HEK293 (cell line): ENCODE results near the gene SLC38A7.

ENCODE experiments used
- CTCF ChIA-PET: fragments of 350-600 bp; formaldehyde crosslinking; extraction: SDS; loops from one replicate; lab custom pipeline; 2021; ENCODE audit warnings: antibody characterized with exemption; lab: Yijun Ruan, JAX
- POLR2A ChIA-PET: fragments of 300-600 bp; formaldehyde crosslinking; extraction: SDS; loops from one replicate; lab custom pipeline; 2020; ENCODE audit warnings: antibody characterized with exemption, inconsistent platforms; lab: Yijun Ruan, JAX
- H3K27ac ChIP-seq: fragments of 200-500 bp; sonication (Bioruptor generic); 2 replicates; pipeline ENCODE4 v1.5.1; 2014; ENCODE audit warnings: low read depth, low read length, control low read depth, inconsistent platforms; ENCODE audit errors: extremely low read depth
- H3K36me3 ChIP-seq, 2 experiments: fragments of 200-500 bp in 1 of 2; sonication (Bioruptor generic) in 1 of 2; 1 replicate in 1 of 2; 2 replicates in 1 of 2; pipeline ENCODE4 v1.5.1; 2014 to 2017; ENCODE audit warnings: inconsistent platforms in 2 of 2, low read length in 2 of 2; ENCODE audit not compliant: control insufficient read depth in 2 of 2, insufficient read depth in 1 of 2
- H3K4me1 ChIP-seq: fragments of 200-500 bp; sonication (Bioruptor generic); 2 replicates; pipeline ENCODE4 v1.5.1; 2014; ENCODE audit warnings: mild to moderate bottlenecking, low read length, inconsistent platforms; ENCODE audit not compliant: control insufficient read depth, insufficient read depth
- H3K4me3 ChIP-seq: 2 replicates; pipeline ENCODE4 v1.5.1; 2011; ENCODE audit warnings: low read depth, mild to moderate bottlenecking, control low read depth, low read length, moderate library complexity
- H3K9me3 ChIP-seq: fragments of 200-500 bp; sonication (Bioruptor generic); 2 replicates; pipeline ENCODE4 v1.5.1; 2014; ENCODE audit warnings: low read depth, low read length, inconsistent platforms; ENCODE audit not compliant: control insufficient read depth, insufficient read depth
- GLI4 ChIP-seq: fragments of 450-650 bp; formaldehyde crosslinking; IDR thresholded peaks from 2 replicates; pipeline ENCODE4 v1.5.1; 2016; ENCODE audit warnings: missing biosample characterization, missing genetic modification characterization
- HOXC10 ChIP-seq: sonication (generic); formaldehyde crosslinking; IDR thresholded peaks from 2 replicates; pipeline ENCODE4 v1.8.1; 2023; ENCODE audit warnings: mild to moderate bottlenecking, missing genetic modification reagents
- IKZF3 ChIP-seq: fragments of 450-650 bp; IDR thresholded peaks from 2 replicates; pipeline ENCODE4 v1.5.0; 2018; ENCODE audit warnings: missing biosample characterization, mild to moderate bottlenecking, missing genetic modification characterization, moderate library complexity
- KLF1 ChIP-seq: fragments of 450-650 bp; formaldehyde crosslinking; IDR thresholded peaks from 2 replicates; pipeline ENCODE4 v1.5.1; 2016; ENCODE audit warnings: missing biosample characterization, missing genetic modification characterization
- KLF8 ChIP-seq: fragments of 450-650 bp; formaldehyde crosslinking; IDR thresholded peaks from 2 replicates; pipeline ENCODE4 v1.5.1; 2016; ENCODE audit warnings: missing biosample characterization, missing genetic modification characterization
- PRDM6 ChIP-seq: fragments of 450-650 bp; formaldehyde crosslinking; IDR thresholded peaks from 2 replicates; pipeline ENCODE4 v1.5.1; 2017; ENCODE audit warnings: missing biosample characterization, missing genetic modification characterization
- SP7 ChIP-seq: fragments of 450-650 bp; formaldehyde crosslinking; IDR thresholded peaks from 2 replicates; pipeline ENCODE4 v1.5.1; 2016; ENCODE audit warnings: missing biosample characterization, missing genetic modification characterization
- ZBTB48 ChIP-seq: fragments of 450-650 bp; formaldehyde crosslinking; IDR thresholded peaks from 2 replicates; pipeline ENCODE4 v1.5.1; 2016; ENCODE audit warnings: missing biosample characterization, missing genetic modification characterization
- ZNF148 ChIP-seq: fragments of 450-650 bp; formaldehyde crosslinking; IDR thresholded peaks from 2 replicates; pipeline ENCODE4 v1.5.0; 2017; ENCODE audit warnings: missing biosample characterization, missing genetic modification characterization, borderline replicate concordance
- ZNF169 ChIP-seq: fragments of 450-650 bp; formaldehyde crosslinking; IDR thresholded peaks from 2 replicates; pipeline ENCODE4 v1.5.1; 2016; ENCODE audit warnings: missing biosample characterization, missing genetic modification characterization
- ZNF214 ChIP-seq: fragments of 450-650 bp; formaldehyde crosslinking; IDR thresholded peaks from 2 replicates; pipeline ENCODE4 v1.5.1; 2017; ENCODE audit warnings: missing biosample characterization, mild to moderate bottlenecking, missing genetic modification characterization, borderline replicate concordance
- ZNF248 ChIP-seq: fragments of 450-650 bp; formaldehyde crosslinking; IDR thresholded peaks from 2 replicates; pipeline ENCODE4 v1.5.1; 2017; ENCODE audit warnings: missing biosample characterization, missing genetic modification characterization
- ZNF335 ChIP-seq: fragments of 450-650 bp; formaldehyde crosslinking; conservative IDR thresholded peaks from 2 replicates; pipeline ENCODE4 v1.5.1; 2016; ENCODE audit warnings: missing biosample characterization, missing genetic modification characterization
- ZNF513 ChIP-seq: fragments of 450-650 bp; IDR thresholded peaks from 2 replicates; pipeline ENCODE4 v1.5.1; 2018; ENCODE audit warnings: missing biosample characterization, missing genetic modification characterization
- ZNF561 ChIP-seq: fragments of 450-650 bp; IDR thresholded peaks from 2 replicates; pipeline ENCODE4 v1.5.1; 2018; ENCODE audit warnings: missing biosample characterization, missing genetic modification characterization, borderline replicate concordance
- ZNF610 ChIP-seq: fragments of 450-650 bp; formaldehyde crosslinking; IDR thresholded peaks from 2 replicates; pipeline ENCODE4 v1.5.1; 2016; ENCODE audit warnings: missing biosample characterization, missing genetic modification characterization, borderline replicate concordance
- ZNF624 ChIP-seq: fragments of 450-650 bp; formaldehyde crosslinking; IDR thresholded peaks from 2 replicates; pipeline ENCODE4 v1.5.1; 2017; ENCODE audit warnings: missing biosample characterization, missing genetic modification characterization
- ZNF791 ChIP-seq: fragments of 450-650 bp; formaldehyde crosslinking; IDR thresholded peaks from 2 replicates; pipeline ENCODE4 v1.5.1; 2016; ENCODE audit warnings: missing biosample characterization, missing genetic modification characterization
- ZSCAN18 ChIP-seq: fragments of 450-650 bp; formaldehyde crosslinking; IDR thresholded peaks from 2 replicates; pipeline ENCODE4 v1.5.1; 2016; ENCODE audit warnings: missing biosample characterization, missing genetic modification characterization

The SLC38A7 gene

GRCh38 chr16:58733671-58734458 is 49.3 kb upstream of the SLC38A7 start, which contains the start of gene GOT2 (continued):
- TF ChIP-seq KLF1 (tag by site-specific recombination), result peak; percentile 24; the same call in 1 of the 2 replicates
- peak; percentile 94 for TF ChIP-seq ZBTB48 (tag by site-specific recombination)

- ChIA-PET POLR2A (no interaction called here), CTCF (interaction anchor here (0.7 kb wide), 2 partner anchors 8 to 465 kb away, joined by 3 read pairs; no protein-coding TSS in a partner anchor)
- H3K4me1 ChIP-seq, result peaks cover 8% of the 10 kb centered on the region; the same call in 1 of the 2 replicates
These were observed 48.7 kb upstream of the SLC38A7 start for GRCh38 chr16:58733248-58733670.

GRCh38 chr16:58732545-58733247 is 48.1 kb upstream of the SLC38A7 start:
- peaks cover 8% of the 10 kb centered on the region; the same call in 1 of the 2 replicates for H3K4me1 ChIP-seq
- H3K27ac ChIP-seq, result no peak overlapping the region
- POLR2A ChIA-PET, result no interaction called here
- H3K4me3 ChIP-seq, result peak overlapping the region; percentile 88
- CTCF ChIA-PET, result interaction anchor here (0.7 kb wide), 1 partner anchor 10 kb away, joined by 3 read pairs; no protein-coding TSS in a partner anchor
- no peak for TF ChIP-seq ZBTB48 (tag by site-specific recombination)
- peak; percentile 78 for TF ChIP-seq PRDM6 (tag by site-specific recombination)
- peaks cover 0 to 35% of the 10 kb centered on the region in 2 experiments; a peak in 2 of 3 replicates for H3K36me3 ChIP-seq
- no peaks in the 10 kb centered on the region for H3K9me3 ChIP-seq

More at GRCh38 chr16:58733248-58733670, 48.7 kb upstream of the SLC38A7 start:
- Histone ChIP-seq H3K4me3 (peak overlapping the region; percentile 88), H3K9me3 (no peaks in the 10 kb centered on the region), H3K36me3 (peaks cover 0 to 33% of the 10 kb centered on the region in 2 experiments; a peak in 2 of 3 replicates)
- TF ChIP-seq ZNF513 (0 out of 2 replicates have a peak, but pooled peaks have one; percentile 39), ZNF248 (no peak), KLF8 (tag by site-specific recombination) (no peak), ZSCAN18 (no peak), ZNF335 (tag by site-specific recombination) (peak; percentile 52; the same call in 1 of the 2 replicates), ZNF214 (no peak)
- TF ChIP-seq, all 188 proteins: peak for 2
- H3K27ac ChIP-seq, result peak overlapping the region; percentile 75

GRCh38 chr16:58730724-58731370 is 46.3 kb upstream of the SLC38A7 start:
- ChIA-PET CTCF (interaction anchor here (0.9 to 1.2 kb wide), 3 partner anchors 8 to 44 kb away, joined by 3 to 7 read pairs (median 3); no protein-coding TSS in a partner anchor), POLR2A (no interaction called here)
- no peak overlapping the region for H3K27ac ChIP-seq
- TF ChIP-seq SP7 (tag by site-specific recombination), result no peak
- TF ChIP-seq GLI4 (tag by site-specific recombination), result no peak
- TF ChIP-seq ZNF148, result no peak
- TF ChIP-seq ZNF335 (tag by site-specific recombination), result no peak
- no peak for TF ChIP-seq ZNF791 (tag by site-specific recombination)
- no peak for TF ChIP-seq ZNF561
- no peak for TF ChIP-seq ZNF169 (tag by site-specific recombination)
- TF ChIP-seq IKZF3 (tag by site-specific recombination), result no peak
- no peak for TF ChIP-seq HOXC10
- no peak for TF ChIP-seq ZNF610 (tag by site-specific recombination)
- no peak for TF ChIP-seq ZNF624 (tag by site-specific recombination)

More at GRCh38 chr16:58730724-58731370, 46.3 kb upstream of the SLC38A7 start:
- H3K36me3 ChIP-seq, result peaks cover 0 to 35% of the 10 kb centered on the region in 2 experiments; a peak in 2 of 3 replicates
- peaks cover 8% of the 10 kb centered on the region; the same call in 1 of the 2 replicates for H3K4me1 ChIP-seq
- no peak overlapping the region for H3K4me3 ChIP-seq
- H3K9me3 ChIP-seq, result no peaks in the 10 kb centered on the region
